Thyroid gland (tissue), 4 donors: ENCODE measurements around the gene FBXW5.

Experiments
- CTCF ChIP-seq, 6 experiments: fragments of 200-600 bp in 3 of 6; fragments of 450-650 bp in 3 of 6; sonication (generic) in 3 of 6; IDR thresholded peaks; one replicate each; pipeline ENCODE4 v1.5.1; 2016 to 2019; ENCODE audit warnings: antibody characterized with exemption in 6 of 6, mild to moderate bottlenecking in 2 of 6, inconsistent platforms in 1 of 6, moderate library complexity in 1 of 6
- POLR2A ChIP-seq, 2 donors: fragments of 450-650 bp; IDR thresholded peaks; one replicate each; pipeline ENCODE4 v1.6.1; 2017; ENCODE audit warnings: antibody characterized with exemption in 2 of 2, mild to moderate bottlenecking in 2 of 2, moderate library complexity in 1 of 2

GRCh38 chr9:136926749-136927148 lies 17.8 kb downstream of the FBXW5 start:
- no peak for TF ChIP-seq CTCF (IDR thresholded peaks at IDR 0.05)
- no peak for TF ChIP-seq POLR2A (IDR thresholded peaks at IDR 0.05)
